MCF 10A (cell line): ENCODE measurements around the gene EP400. TPM values are rescaled to one million over a fixed set of nuclear protein-coding genes. Genes with fewer than 3 reads are reported as not detected.

ENCODE experiments used
- BruUV-seq: library from RNA; stranded (reverse); fragments of 400-500 nt; replicated peaks from 2 replicates; lab custom pipeline; 2021; lab: Mats Ljungman, UMichigan
- CTCF ChIA-PET: fragments of 300-600 bp; sonication (Branson Sonifier 250); formaldehyde crosslinking; extraction: SDS; loops from one replicate; lab custom pipeline; 2021; ENCODE audit warnings: antibody characterized with exemption, inconsistent platforms; lab: Yijun Ruan, JAX
- POLR2A ChIA-PET: fragments of 300-600, 350-650 bp; sonication (Branson Sonifier 250); formaldehyde crosslinking; extraction: SDS; loops from one replicate; lab custom pipeline; 2020; ENCODE audit warnings: antibody characterized with exemption, inconsistent platforms; lab: Yijun Ruan, JAX
- DNase-seq: peaks from one replicate; pipeline ENCODE4 v3.0.0-alpha.2; 2018; ENCODE audit not compliant: unreplicated experiment
- H3K27ac Mint-ChIP-seq: one replicate; pipeline ENCODE4 v1.8.0; 2022; ENCODE audit warnings: mild to moderate bottlenecking, low read depth, mixed read lengths; ENCODE audit not compliant: unreplicated experiment
- H3K27me3 Mint-ChIP-seq: one replicate; pipeline ENCODE4 v1.8.0; 2022; ENCODE audit warnings: mixed read lengths; ENCODE audit not compliant: insufficient read depth, unreplicated experiment
- H3K36me3 Mint-ChIP-seq: one replicate; pipeline ENCODE4 v1.8.0; 2022; ENCODE audit warnings: mild to moderate bottlenecking, moderate library complexity, mixed read lengths; ENCODE audit not compliant: insufficient read depth, unreplicated experiment
- H3K4me1 Mint-ChIP-seq: one replicate; pipeline ENCODE4 v1.8.0; 2022; ENCODE audit warnings: mixed read lengths; ENCODE audit not compliant: insufficient read depth, unreplicated experiment
- H3K4me3 Mint-ChIP-seq: one replicate; pipeline ENCODE4 v1.8.0; 2022; ENCODE audit warnings: mild to moderate bottlenecking, moderate library complexity, mixed read lengths; ENCODE audit not compliant: unreplicated experiment
- H3K9me3 Mint-ChIP-seq: one replicate; pipeline ENCODE4 v1.8.0; 2022; ENCODE audit warnings: mixed read lengths; ENCODE audit not compliant: unreplicated experiment
- intact Hi-C: fragments of 100-400 bp; cut with micrococcal nuclease; formaldehyde crosslinking; loops from 2 replicates; pipeline ENCODE4 v1.14.1; 2022
- total RNA-seq: library from RNA; stranded (reverse); gene quantifications from 2 replicates; pipeline ENCODE4 v1.2.3, GENCODE V29; 2022
- TF ChIP-seq, protein P1 (sequence below): fragments of 200-600 bp; IDR thresholded peaks from one replicate; pipeline ENCODE4 v1.8.0; 2022; ENCODE audit warnings: antibody characterized with exemption, mild to moderate bottlenecking; ENCODE audit not compliant: unreplicated experiment

The EP400 gene
- total RNA-seq, 1 experiment from 2014 or later = 52.4 TPM

DNA sequence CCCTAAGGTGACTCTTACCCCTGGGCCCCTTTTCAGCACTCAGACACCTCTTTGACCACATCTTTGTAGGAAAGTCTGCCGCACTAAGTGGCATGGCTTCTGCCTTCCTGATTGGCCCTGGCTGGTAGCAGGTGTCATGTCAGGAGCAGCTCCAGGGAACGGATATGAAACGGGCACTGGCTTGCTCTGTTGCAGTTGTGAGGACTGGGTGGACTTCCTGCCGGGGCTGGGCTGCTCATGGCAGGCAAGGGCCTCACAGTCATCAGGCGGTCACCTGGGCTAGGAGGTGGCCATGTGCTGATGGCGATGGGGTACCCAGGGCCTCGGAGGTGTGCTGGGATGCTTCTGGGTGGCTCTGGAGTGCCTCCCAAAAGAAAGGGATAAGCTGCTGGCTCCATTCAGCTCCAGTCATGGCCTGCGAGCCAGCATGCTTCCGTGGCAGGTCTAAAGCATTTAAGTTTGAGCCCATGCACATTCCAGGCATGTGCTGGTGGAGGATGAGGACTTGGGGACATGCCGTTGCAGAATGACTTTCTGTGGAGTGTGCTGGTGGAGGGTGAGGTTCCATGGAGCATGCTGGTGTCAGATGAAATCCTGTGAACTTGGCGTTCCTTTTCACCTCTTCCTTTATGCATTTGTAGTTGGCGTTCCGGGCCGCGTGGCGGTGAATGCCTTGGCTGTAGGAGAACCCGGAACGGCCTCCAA is 77.2 kb downstream of the EP400 start:
- no peak overlapping the region for H3K4me3 Mint-ChIP-seq
- H3K4me1 Mint-ChIP-seq = no peaks in the 10 kb centered on the region
- DNase-seq = no peak
- ChIA-PET POLR2A (no interaction called here), CTCF (interaction anchor here (1.3 kb wide), 1 partner anchor 11 kb away, joined by 3 read pairs; no protein-coding TSS in a partner anchor)
- H3K9me3 Mint-ChIP-seq = no peaks in the 10 kb centered on the region
- BruUV-seq = no TSS peak
- intact Hi-C loops = no loop called here
- peaks cover 95% of the 10 kb centered on the region for H3K36me3 Mint-ChIP-seq
- TF ChIP-seq, protein P1, sequence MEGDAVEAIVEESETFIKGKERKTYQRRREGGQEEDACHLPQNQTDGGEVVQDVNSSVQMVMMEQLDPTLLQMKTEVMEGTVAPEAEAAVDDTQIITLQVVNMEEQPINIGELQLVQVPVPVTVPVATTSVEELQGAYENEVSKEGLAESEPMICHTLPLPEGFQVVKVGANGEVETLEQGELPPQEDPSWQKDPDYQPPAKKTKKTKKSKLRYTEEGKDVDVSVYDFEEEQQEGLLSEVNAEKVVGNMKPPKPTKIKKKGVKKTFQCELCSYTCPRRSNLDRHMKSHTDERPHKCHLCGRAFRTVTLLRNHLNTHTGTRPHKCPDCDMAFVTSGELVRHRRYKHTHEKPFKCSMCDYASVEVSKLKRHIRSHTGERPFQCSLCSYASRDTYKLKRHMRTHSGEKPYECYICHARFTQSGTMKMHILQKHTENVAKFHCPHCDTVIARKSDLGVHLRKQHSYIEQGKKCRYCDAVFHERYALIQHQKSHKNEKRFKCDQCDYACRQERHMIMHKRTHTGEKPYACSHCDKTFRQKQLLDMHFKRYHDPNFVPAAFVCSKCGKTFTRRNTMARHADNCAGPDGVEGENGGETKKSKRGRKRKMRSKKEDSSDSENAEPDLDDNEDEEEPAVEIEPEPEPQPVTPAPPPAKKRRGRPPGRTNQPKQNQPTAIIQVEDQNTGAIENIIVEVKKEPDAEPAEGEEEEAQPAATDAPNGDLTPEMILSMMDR = no peak
- no peak overlapping the region for H3K27ac Mint-ChIP-seq
- no peaks in the 10 kb centered on the region for H3K27me3 Mint-ChIP-seq

DNA sequence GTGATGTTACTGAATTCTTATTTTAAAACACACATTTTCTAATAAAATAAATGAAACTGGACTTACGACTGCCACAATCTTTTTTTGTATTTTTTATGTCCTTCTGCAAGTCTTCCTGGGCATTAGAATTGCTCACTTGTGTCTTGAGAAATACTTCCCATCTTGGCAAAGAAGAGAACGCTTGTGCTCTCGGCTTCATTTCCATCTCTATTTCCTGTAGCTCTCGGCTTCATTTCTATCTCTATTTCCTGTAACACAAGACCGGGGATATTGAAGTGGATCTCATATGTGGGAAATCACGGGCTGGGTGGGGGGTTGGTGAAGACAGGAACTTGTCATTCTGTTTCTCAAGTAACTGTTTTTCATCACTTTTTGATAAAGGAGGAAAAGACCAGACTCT is 77.9 kb downstream of the EP400 start:
- Mint-ChIP-seq H3K9me3 (no peaks in the 10 kb centered on the region), H3K27me3 (no peaks in the 10 kb centered on the region), H3K4me1 (no peaks in the 10 kb centered on the region), H3K27ac (no peak overlapping the region), H3K36me3 (peaks cover 94% of the 10 kb centered on the region), H3K4me3 (no peak overlapping the region)
- ChIA-PET POLR2A (no interaction called here), CTCF (interaction anchor here (0.7 to 1.3 kb wide), 2 partner anchors 11 to 40 kb away, joined by 3 to 5 read pairs; no protein-coding TSS in a partner anchor)
- BruUV-seq = no TSS peak
- intact Hi-C loops = no loop called here
- TF ChIP-seq, protein P1 = no peak
- DNase-seq = no peak

GRCh38 chr12:132028111-132028510 is 78.4 kb downstream of the EP400 start:
- no peak for DNase-seq
- Mint-ChIP-seq H3K27ac (no peak overlapping the region), H3K4me1 (no peaks in the 10 kb centered on the region), H3K9me3 (no peaks in the 10 kb centered on the region), H3K36me3 (peaks cover 94% of the 10 kb centered on the region), H3K4me3 (no peak overlapping the region), H3K27me3 (no peaks in the 10 kb centered on the region)
- intact Hi-C loops = no loop called here
- ChIA-PET POLR2A (no interaction called here), CTCF (interaction anchor here (0.7 to 1.3 kb wide), 2 partner anchors 10 to 41 kb away, joined by 3 to 5 read pairs; no protein-coding TSS in a partner anchor)
- no TSS peak for BruUV-seq
- TF ChIP-seq, protein P1 = no peak

- intact Hi-C loops = no loop called here
- Mint-ChIP-seq H3K9me3 (no peaks in the 10 kb centered on the region), H3K27ac (no peak overlapping the region), H3K27me3 (no peaks in the 10 kb centered on the region), H3K4me3 (no peak overlapping the region), H3K4me1 (no peaks in the 10 kb centered on the region), H3K36me3 (peaks cover 95% of the 10 kb centered on the region)
- no peak for DNase-seq
- no TSS peak for BruUV-seq
- TF ChIP-seq, protein P1 = no peak
- POLR2A ChIA-PET = no interaction called here
- CTCF ChIA-PET = interaction anchor here (0.6 kb wide), 2 partner anchors 205 to 292 kb away, joined by 3 read pairs; no protein-coding TSS in a partner anchor
Measured at GRCh38 chr12:132029503-132030300, 80.0 kb downstream of the EP400 start.
